MM.1S (cell line): ENCODE measurements around the gene RNLS.

Experiments
- DNase-seq: peaks from one replicate; pipeline ENCODE4 v3.0.0-alpha.2; 2015
- H2AFZ ChIP-seq: fragments of 300-600 bp; sonication (generic); 2 replicates; pipeline ENCODE4 v1.6.0; 2016; ENCODE audit warnings: antibody characterized with exemption, low read length
- H3F3A ChIP-seq: fragments of 300-600 bp; sonication (generic); 2 replicates; pipeline ENCODE4 v1.6.1; 2016; ENCODE audit warnings: mild to moderate bottlenecking, antibody characterized with exemption, low read length, moderate library complexity, mixed read lengths; ENCODE audit not compliant: insufficient read depth
- H3K27ac ChIP-seq: fragments of 300-600 bp; sonication (generic); 2 replicates; pipeline ENCODE4 v1.5.1; 2016; ENCODE audit warnings: mild to moderate bottlenecking, low read length
- H3K27me3 ChIP-seq: fragments of 300-600 bp; sonication (generic); replicated peaks from 2 replicates; pipeline ENCODE4 v1.6.0; 2016; ENCODE audit warnings: low read length; ENCODE audit not compliant: insufficient read depth
- H3K36me3 ChIP-seq: fragments of 300-600 bp; sonication (generic); replicated peaks from 2 replicates; pipeline ENCODE4 v1.6.1; 2016; ENCODE audit warnings: mild to moderate bottlenecking, low read length, mixed read lengths; ENCODE audit not compliant: insufficient read depth
- H3K4me1 ChIP-seq: fragments of 300-600 bp; sonication (generic); 2 replicates; pipeline ENCODE4 v1.6.1; 2016; ENCODE audit warnings: low read length, mixed read lengths
- H3K4me2 ChIP-seq: fragments of 300-600 bp; sonication (generic); 2 replicates; pipeline ENCODE4 v1.6.0; 2016; ENCODE audit warnings: low read depth, low read length
- H3K4me3 ChIP-seq: fragments of 300-600 bp; sonication (generic); 2 replicates; pipeline ENCODE4 v1.5.1; 2016; ENCODE audit warnings: low read length, mixed read lengths
- H3K79me2 ChIP-seq: fragments of 300-600 bp; sonication (generic); 2 replicates; pipeline ENCODE4 v1.6.1; 2016; ENCODE audit warnings: mixed run types, low read length, mixed read lengths
- H3K9ac ChIP-seq: fragments of 300-600 bp; sonication (generic); 2 replicates; pipeline ENCODE4 v1.6.1; 2016; ENCODE audit warnings: low read length, mixed read lengths
- H3K9me2 ChIP-seq: fragments of 300-600 bp; sonication (generic); replicated peaks from 2 replicates; pipeline ENCODE4 v1.6.1; 2016; ENCODE audit warnings: mild to moderate bottlenecking, low read length, mixed read lengths; ENCODE audit not compliant: insufficient read depth
- H3K9me3 ChIP-seq: fragments of 300-600 bp; sonication (generic); replicated peaks from 2 replicates; pipeline ENCODE4 v1.6.1; 2016; ENCODE audit warnings: mild to moderate bottlenecking, low read length, mixed read lengths; ENCODE audit not compliant: insufficient read depth
- H4K20me1 ChIP-seq: fragments of 300-600 bp; sonication (generic); 2 replicates; pipeline ENCODE4 v1.6.1; 2016; ENCODE audit warnings: mild to moderate bottlenecking, low read length, moderate library complexity, mixed read lengths; ENCODE audit not compliant: insufficient read depth
- EZH2 ChIP-seq: fragments of 300-600 bp; sonication (generic); optimal IDR thresholded peaks from 2 replicates; pipeline ENCODE3; 2017; ENCODE audit warnings: low read depth, mild to moderate bottlenecking, antibody characterized with exemption, low read length, mixed read lengths
- EZH2phosphoT487 ChIP-seq: fragments of 300-600 bp; sonication (generic); IDR thresholded peaks from 2 replicates; pipeline ENCODE4 v1.6.1; 2018; ENCODE audit warnings: antibody characterized with exemption, low read length
- TF ChIP-seq, protein P1 (sequence below): fragments of 300-600 bp; sonication (generic); IDR thresholded peaks from 2 replicates; pipeline ENCODE4 v1.5.1; 2016; ENCODE audit warnings: antibody characterized with exemption, low read length, mixed read lengths

The RNLS gene

DNA sequence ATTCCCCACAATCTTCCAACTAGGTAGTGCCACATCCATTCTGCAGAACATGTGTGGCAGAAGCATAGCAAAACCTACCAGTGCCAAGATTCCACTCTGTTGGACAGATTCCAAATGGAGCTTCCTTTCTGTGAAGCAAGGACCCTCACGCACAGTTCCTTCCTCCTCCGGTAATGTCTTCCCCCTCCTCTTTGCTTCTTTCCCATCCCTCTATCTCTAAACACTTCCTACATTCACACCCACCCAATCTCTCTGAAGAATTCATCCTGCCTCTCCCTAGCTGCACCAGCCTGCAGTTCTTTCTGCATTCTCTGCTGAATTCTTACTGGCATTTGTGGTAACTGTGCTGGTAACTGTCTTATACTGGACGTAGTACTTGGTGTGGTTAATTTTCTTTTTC, 124.9 kb downstream of the RNLS start:
- Histone ChIP-seq H3F3A (no peaks in the 10 kb centered on the region), H3K27ac (no peak overlapping the region), H4K20me1 (no peaks in the 10 kb centered on the region), H3K4me3 (no peak overlapping the region), H3K4me2 (no peak overlapping the region), H2AFZ (no peak overlapping the region), H3K27me3 (no peaks in the 10 kb centered on the region), H3K9me3 (no peaks in the 10 kb centered on the region), H3K9me2 (no peaks in the 10 kb centered on the region), H3K79me2 (no peaks in the 10 kb centered on the region), H3K36me3 (no peaks in the 10 kb centered on the region), H3K4me1 (no peaks in the 10 kb centered on the region), H3K9ac (no peak overlapping the region)
- TF ChIP-seq, protein P1, sequence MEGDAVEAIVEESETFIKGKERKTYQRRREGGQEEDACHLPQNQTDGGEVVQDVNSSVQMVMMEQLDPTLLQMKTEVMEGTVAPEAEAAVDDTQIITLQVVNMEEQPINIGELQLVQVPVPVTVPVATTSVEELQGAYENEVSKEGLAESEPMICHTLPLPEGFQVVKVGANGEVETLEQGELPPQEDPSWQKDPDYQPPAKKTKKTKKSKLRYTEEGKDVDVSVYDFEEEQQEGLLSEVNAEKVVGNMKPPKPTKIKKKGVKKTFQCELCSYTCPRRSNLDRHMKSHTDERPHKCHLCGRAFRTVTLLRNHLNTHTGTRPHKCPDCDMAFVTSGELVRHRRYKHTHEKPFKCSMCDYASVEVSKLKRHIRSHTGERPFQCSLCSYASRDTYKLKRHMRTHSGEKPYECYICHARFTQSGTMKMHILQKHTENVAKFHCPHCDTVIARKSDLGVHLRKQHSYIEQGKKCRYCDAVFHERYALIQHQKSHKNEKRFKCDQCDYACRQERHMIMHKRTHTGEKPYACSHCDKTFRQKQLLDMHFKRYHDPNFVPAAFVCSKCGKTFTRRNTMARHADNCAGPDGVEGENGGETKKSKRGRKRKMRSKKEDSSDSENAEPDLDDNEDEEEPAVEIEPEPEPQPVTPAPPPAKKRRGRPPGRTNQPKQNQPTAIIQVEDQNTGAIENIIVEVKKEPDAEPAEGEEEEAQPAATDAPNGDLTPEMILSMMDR = no peak
- TF ChIP-seq EZH2phosphoT487 (no peak), EZH2 (no peak)
- DNase-seq = no peak

DNA sequence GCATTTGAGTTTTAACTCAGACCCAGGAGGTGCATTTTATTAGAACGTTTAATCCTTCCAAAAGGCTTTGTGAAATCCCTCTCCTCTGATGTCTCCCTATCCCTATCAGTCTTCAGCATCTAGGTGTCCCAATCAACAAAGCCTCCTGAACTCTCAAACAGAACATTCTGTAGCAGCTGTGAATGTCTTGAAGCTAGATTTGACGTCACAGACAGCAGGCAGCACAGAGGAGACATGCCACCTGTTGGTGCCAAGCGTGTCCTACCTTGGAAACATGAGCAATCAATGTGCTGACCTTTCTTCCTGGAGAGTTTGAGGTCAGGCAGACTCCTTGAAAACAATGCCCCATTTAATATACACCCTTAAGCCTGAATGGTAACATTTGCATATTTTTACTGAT, 125.5 kb downstream of the RNLS start:
- Histone ChIP-seq H2AFZ (no peak overlapping the region), H3K27ac (no peak overlapping the region), H3K27me3 (no peaks in the 10 kb centered on the region), H3K79me2 (no peaks in the 10 kb centered on the region), H3K4me3 (no peak overlapping the region), H3K9me3 (no peaks in the 10 kb centered on the region), H4K20me1 (no peaks in the 10 kb centered on the region), H3K4me1 (no peaks in the 10 kb centered on the region), H3K4me2 (no peak overlapping the region), H3K36me3 (no peaks in the 10 kb centered on the region), H3K9ac (no peak overlapping the region), H3F3A (no peaks in the 10 kb centered on the region), H3K9me2 (no peaks in the 10 kb centered on the region)
- TF ChIP-seq EZH2phosphoT487 (no peak), EZH2 (no peak)
- TF ChIP-seq, protein P1 = no peak; the same call in 1 of the 2 replicates
- no peak for DNase-seq

DNA sequence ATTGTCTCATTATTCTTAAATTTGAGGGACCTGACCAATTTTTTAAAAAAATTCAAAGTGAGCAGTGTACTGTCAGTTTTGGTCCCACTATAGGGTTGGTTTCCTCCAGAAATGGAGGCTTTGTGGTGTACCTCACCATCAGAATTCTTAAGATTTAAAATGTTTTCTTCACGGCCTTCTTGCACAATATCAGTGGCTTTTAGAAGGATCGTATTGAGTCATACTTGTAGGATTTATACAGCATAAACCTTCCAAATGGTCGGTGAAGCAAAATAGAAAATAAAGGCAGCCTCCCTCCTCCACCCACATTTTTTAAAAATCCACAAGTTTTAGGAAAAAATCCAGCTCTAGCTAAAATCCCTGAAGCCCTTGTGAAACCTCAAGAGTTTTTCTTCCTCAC, 126.4 kb downstream of the RNLS start:
- Histone ChIP-seq H4K20me1 (no peaks in the 10 kb centered on the region), H3K4me2 (no peak overlapping the region), H3K9me2 (no peaks in the 10 kb centered on the region), H3K79me2 (no peaks in the 10 kb centered on the region), H3K4me3 (no peak overlapping the region), H2AFZ (no peak overlapping the region), H3F3A (no peaks in the 10 kb centered on the region), H3K27me3 (no peaks in the 10 kb centered on the region), H3K9ac (no peak overlapping the region), H3K9me3 (no peaks in the 10 kb centered on the region), H3K27ac (no peak overlapping the region), H3K36me3 (no peaks in the 10 kb centered on the region), H3K4me1 (no peaks in the 10 kb centered on the region)
- TF ChIP-seq EZH2 (no peak), EZH2phosphoT487 (no peak)
- TF ChIP-seq, protein P1 = no peak
- no peak for DNase-seq
